Measurements from ENCODE around the gene SORL1-AS1.

SORL1-AS1 gene

DNA sequence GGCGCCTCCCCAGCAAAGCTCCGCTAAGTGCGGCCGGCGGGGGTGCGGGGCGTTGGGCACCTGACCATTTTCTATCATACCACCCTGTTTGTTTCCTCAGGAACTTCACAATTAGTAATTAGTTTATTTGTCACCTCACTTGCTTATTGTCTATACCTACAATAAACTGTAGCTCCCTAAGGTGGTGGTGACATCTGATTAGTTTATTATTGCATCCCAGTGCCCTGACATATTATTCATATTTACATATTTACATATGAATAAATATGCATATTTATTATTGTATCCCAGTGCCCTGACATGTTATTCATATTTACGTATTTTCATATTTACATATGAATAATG lies 25.4 kb downstream of the SORL1-AS1 start:
- H3K4me3 ChIP-seq (ENCODE audit: severe bottlenecking), result peak overlapping the region; percentile 8
- TF ChIP-seq, protein P1, sequence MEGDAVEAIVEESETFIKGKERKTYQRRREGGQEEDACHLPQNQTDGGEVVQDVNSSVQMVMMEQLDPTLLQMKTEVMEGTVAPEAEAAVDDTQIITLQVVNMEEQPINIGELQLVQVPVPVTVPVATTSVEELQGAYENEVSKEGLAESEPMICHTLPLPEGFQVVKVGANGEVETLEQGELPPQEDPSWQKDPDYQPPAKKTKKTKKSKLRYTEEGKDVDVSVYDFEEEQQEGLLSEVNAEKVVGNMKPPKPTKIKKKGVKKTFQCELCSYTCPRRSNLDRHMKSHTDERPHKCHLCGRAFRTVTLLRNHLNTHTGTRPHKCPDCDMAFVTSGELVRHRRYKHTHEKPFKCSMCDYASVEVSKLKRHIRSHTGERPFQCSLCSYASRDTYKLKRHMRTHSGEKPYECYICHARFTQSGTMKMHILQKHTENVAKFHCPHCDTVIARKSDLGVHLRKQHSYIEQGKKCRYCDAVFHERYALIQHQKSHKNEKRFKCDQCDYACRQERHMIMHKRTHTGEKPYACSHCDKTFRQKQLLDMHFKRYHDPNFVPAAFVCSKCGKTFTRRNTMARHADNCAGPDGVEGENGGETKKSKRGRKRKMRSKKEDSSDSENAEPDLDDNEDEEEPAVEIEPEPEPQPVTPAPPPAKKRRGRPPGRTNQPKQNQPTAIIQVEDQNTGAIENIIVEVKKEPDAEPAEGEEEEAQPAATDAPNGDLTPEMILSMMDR (IDR thresholded peaks at IDR 0.05; ENCODE audit: poor library complexity, severe bottlenecking), result no peak
- no peaks in the 10 kb centered on the region for H3K9me3 ChIP-seq (ENCODE audit: severe bottlenecking)
- no peaks in the 10 kb centered on the region for H3K4me1 ChIP-seq (ENCODE audit: insufficient read depth, poor library complexity, severe bottlenecking)
- ATAC-seq (ENCODE audit: low read depth) (no peak), DNase-seq (ENCODE audit: low spot score) (no peak)
- H3K36me3 ChIP-seq (ENCODE audit: low read depth), result no peaks in the 10 kb centered on the region
- H3K27ac ChIP-seq (ENCODE audit: poor library complexity, severe bottlenecking), result no peak overlapping the region
- H3K27me3 ChIP-seq (ENCODE audit: insufficient read depth, poor library complexity, severe bottlenecking), result peaks cover 4% of the 10 kb centered on the region

DNA sequence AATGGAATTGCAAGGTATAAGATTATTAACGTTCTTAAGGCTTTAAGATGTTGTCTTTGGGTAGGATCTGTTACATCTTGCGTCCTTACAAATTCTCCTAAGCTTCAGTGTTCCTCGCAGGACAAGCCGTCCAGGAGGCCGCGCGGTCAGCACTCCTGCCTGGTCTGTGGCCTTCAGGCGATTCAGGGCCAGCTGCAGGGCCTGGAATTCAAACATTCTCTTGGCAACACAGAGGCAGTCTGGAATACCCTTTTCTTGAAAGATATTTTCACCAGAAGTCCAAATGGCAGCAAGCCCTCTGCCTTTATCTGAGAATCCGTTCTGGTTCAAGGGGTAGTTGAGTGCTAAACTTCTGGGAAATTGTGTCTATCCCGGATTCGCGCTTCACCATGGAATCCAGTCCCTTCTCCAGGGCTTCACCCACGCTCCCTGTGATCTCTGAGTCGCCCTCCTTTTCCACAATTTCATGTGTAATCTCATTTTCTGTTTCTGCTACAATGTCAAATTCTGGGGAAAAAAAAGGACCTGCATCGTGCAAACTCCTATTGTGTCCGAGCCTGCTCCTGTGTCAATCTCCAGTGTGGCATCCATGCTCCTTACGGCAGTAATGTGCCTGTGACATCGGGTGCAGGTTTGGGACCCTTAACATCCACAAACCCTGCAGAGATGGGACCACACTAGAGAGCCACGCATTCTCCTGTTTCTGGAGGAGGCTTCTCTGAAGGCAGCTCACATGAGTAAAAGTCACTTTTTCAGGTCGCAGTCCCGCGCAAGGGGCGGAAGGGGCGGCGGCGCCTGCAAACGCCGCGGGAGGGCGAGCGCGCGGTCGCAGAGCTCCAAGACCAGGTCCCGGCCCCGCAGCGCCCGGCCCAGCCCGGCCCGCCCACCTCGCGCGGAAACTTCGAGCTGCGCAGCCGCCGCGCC lies 26.0 kb downstream of the SORL1-AS1 start:
- peaks cover 4% of the 10 kb centered on the region for H3K27me3 ChIP-seq (ENCODE audit: insufficient read depth, poor library complexity, severe bottlenecking)
- H3K27ac ChIP-seq (ENCODE audit: poor library complexity, severe bottlenecking), result no peak overlapping the region
- no peak for DNase-seq (ENCODE audit: low spot score)
- TF ChIP-seq, protein P1 (IDR thresholded peaks at IDR 0.05; ENCODE audit: poor library complexity, severe bottlenecking), result peak; percentile 29
- no peaks in the 10 kb centered on the region for H3K4me1 ChIP-seq (ENCODE audit: insufficient read depth, poor library complexity, severe bottlenecking)
- no peaks in the 10 kb centered on the region for H3K36me3 ChIP-seq (ENCODE audit: low read depth)
- H3K4me3 ChIP-seq (ENCODE audit: severe bottlenecking), result peak overlapping the region; percentile 8
- no peaks in the 10 kb centered on the region for H3K9me3 ChIP-seq (ENCODE audit: severe bottlenecking)
- peak; percentile 71 for ATAC-seq (ENCODE audit: low read depth)

DNA sequence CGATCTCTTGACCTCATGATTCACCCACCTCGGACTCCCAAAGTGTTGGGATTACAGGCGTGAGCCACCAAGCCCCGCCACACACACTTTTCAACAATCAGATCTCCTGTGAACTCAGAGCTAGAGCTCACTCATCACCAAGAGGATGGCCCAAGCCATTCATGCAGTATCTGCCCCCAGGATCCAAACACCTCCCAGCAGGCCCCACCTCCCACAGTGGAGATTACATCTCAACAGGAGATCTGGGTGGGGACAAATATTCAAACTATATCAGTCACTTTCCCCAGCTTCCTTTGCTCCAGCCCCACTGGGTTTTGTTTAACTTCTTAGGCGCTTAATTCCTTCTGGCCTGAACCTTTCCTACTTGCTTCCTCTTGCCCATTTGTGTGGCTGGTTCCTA lies 26.9 kb downstream of the SORL1-AS1 start:
- no peak for ATAC-seq (ENCODE audit: low read depth)
- no peaks in the 10 kb centered on the region for H3K36me3 ChIP-seq (ENCODE audit: low read depth)
- no peaks in the 10 kb centered on the region for H3K9me3 ChIP-seq (ENCODE audit: severe bottlenecking)
- no peak overlapping the region for H3K27ac ChIP-seq (ENCODE audit: poor library complexity, severe bottlenecking)
- TF ChIP-seq, protein P1 (IDR thresholded peaks at IDR 0.05; ENCODE audit: poor library complexity, severe bottlenecking), result no peak
- peaks cover 4% of the 10 kb centered on the region for H3K27me3 ChIP-seq (ENCODE audit: insufficient read depth, poor library complexity, severe bottlenecking)
- no peaks in the 10 kb centered on the region for H3K4me1 ChIP-seq (ENCODE audit: insufficient read depth, poor library complexity, severe bottlenecking)
- DNase-seq (ENCODE audit: low spot score), result no peak
- no peak overlapping the region for H3K4me3 ChIP-seq (ENCODE audit: severe bottlenecking)

DNA sequence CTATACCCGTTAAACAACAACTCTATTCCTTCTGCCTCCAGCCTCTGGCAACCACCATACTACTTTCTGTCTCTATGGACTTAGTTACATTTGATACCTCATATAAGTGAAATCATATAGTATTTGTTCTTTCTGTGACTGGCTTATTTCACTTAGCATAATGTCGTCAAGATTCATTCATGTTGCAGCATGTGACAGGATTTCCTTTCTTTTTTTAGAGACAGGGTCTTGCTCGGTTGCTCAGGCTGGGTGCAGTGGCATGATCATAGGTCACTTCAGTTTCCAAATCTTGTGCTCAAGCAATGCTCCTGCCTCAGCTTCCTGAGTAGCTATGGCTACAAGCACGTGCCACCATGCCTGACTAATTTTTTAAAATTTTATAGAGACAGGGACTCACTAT lies 30.1 kb downstream of the SORL1-AS1 start:
- Histone ChIP-seq H3K4me1 (ENCODE audit: insufficient read depth, poor library complexity, severe bottlenecking) (no peaks in the 10 kb centered on the region), H3K27me3 (ENCODE audit: insufficient read depth, poor library complexity, severe bottlenecking) (peaks cover 4% of the 10 kb centered on the region), H3K27ac (ENCODE audit: poor library complexity, severe bottlenecking) (no peak overlapping the region), H3K4me3 (ENCODE audit: severe bottlenecking) (no peak overlapping the region), H3K36me3 (ENCODE audit: low read depth) (no peaks in the 10 kb centered on the region), H3K9me3 (ENCODE audit: severe bottlenecking) (no peaks in the 10 kb centered on the region)
- TF ChIP-seq, protein P1 (IDR thresholded peaks at IDR 0.05; ENCODE audit: poor library complexity, severe bottlenecking), result no peak
- ATAC-seq (ENCODE audit: low read depth) (no peak), DNase-seq (ENCODE audit: low spot score) (no peak)

Data from RWPE2 (cell line).